HG03139 (cell line): ENCODE results near the gene ZCCHC9.
"Not testable (repeated sequence)": the region's sequence is repeated elsewhere in the genome, so short reads cannot be mapped to it uniquely, and the experiment has no call there.

Experiments
- ATAC-seq: cut with Tn5 transposase; IDR thresholded peaks from one replicate; pipeline ENCODE4 v1.9.1; 2021; ENCODE audit not compliant: unreplicated experiment

The ZCCHC9 gene

DNA sequence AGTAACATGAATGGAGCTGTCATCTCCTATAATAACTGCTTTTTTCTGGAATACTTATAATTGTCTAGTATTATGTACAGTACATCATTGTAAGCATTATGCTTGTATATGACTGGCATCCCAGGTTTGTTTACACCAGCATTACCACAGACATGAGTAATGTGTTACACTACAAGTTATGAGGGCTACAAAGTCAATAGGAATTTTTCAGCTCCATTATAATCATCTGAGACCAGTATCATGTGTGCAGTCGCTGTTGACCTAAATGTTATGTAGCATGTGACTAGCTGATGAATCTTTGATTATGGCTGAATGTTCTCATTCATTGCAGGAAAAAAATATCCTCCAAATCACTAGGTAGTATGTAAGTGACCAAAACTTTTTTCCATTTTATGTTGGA lies 2.2 kb downstream of the ZCCHC9 start:
- no peak for ATAC-seq

DNA sequence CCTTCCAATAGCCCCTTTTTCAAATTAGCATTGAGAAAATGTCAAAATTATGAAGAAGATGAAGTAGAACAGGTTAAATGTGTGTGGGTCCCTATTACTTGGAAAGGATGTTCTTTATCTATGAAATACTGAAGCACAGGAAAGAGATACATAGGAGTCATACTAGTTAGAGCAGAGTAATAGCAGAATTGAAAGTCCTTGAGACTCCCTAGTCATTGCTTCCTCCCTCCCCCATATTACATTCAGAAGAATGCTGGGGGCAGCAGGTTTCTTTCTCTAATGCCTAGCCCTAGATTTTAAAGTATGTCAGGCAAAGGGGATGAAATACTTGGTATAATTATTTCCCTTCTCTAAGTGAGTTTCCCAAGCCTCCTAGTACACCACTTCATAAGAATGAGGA lies 4.4 kb downstream of the ZCCHC9 start:
- no peak for ATAC-seq

DNA sequence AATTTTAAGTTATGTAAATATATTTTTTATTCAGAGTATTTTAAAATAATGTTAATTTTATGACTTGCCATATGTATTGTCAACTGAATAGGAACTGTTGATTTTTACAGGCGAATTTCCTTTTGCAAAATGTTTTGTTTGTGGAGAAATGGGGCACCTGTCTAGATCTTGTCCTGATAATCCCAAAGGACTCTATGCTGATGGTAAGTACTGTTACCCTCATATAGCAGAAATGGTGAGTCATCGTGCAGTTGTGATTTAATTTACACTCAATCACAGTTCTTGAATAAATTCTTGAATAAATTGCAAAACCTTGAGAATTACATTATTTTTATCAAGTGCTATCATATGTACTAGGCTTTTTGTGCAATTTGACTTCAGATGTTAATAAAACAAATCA lies 7.4 kb downstream of the ZCCHC9 start:
- no peak for ATAC-seq

DNA sequence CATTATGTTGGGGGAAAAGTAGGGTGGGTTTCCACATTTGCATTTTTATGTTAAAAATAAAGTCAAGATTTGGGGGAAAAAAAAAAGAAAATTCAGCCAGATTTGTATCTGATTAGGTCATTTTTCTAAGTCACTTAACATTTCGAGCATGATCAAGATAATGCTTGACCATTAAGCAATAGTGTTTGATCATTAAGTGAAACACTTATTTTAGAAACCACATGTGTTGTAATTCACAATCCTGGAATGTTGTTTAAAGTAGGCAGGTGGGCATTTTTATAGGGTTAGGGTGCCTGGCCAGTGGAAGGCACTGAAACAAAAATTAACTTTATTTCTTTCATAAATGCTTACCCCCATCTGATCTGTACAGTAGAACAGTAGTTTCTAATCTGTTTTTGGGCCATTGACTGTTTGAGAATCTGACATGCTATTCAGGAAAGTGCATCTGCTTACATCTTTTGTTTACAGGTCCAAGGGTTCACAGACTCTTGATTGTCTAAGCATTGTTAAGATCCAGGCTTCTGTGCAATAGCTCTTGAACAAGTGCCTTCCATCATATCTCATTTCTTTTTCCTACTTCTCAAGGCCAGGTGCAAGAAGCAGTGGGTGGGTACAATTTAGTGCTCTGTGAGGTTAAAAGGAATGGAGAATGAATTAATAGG lies 9.1 kb downstream of the ZCCHC9 start:
- ATAC-seq, result no peak

- ATAC-seq, result no peak
Measured at GRCh38 chr5:81313278-81313677, 11.9 kb downstream of the ZCCHC9 start.

- ATAC-seq, result no peak
Measured at GRCh38 chr5:81313686-81314085, 12.3 kb downstream of the ZCCHC9 start.

GRCh38 chr5:81314581-81314980 lies 13.2 kb downstream of the ZCCHC9 start:
- ATAC-seq, result no peak

DNA sequence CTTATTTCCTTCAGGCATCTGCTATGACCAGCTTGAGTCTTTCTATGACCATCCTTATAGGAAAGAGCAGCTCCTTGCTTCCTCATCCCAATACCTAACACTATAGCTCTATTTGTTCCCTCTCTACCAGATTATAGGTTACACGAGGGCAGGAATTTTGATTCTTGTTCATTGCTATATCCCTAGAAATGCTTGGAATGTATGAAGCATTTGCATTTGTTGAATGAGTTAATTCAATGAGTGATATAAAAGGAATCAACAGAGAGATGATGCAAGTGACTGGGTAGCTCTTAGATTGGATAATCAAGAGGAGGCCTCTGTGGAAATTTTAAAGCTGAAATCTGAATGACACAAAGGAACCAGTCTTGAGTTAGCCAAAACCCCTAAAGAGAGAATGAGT lies 13.9 kb downstream of the ZCCHC9 start:
- no peak for ATAC-seq

- no peak for ATAC-seq
Measured at GRCh38 chr5:81315830-81316229, 14.4 kb downstream of the ZCCHC9 start.

DNA sequence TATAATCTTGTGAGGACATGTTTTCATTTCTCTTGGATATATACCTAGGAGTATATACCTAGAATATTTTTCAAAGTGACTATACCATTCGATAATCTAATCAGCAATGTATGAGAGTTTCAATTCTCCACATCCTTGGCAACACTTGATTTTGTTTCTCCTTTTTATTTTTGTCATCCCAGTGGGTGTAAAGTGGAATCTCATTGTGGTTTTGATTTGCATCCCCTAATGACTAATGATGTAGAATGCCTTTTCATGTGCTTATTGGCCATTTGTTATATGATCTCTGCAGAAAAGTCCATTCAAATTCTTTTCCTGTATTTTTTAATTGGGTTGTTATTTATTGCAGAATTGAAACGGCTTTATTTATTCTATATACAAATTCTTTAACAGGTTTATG lies 15.2 kb downstream of the ZCCHC9 start:
- no peak for ATAC-seq

DNA sequence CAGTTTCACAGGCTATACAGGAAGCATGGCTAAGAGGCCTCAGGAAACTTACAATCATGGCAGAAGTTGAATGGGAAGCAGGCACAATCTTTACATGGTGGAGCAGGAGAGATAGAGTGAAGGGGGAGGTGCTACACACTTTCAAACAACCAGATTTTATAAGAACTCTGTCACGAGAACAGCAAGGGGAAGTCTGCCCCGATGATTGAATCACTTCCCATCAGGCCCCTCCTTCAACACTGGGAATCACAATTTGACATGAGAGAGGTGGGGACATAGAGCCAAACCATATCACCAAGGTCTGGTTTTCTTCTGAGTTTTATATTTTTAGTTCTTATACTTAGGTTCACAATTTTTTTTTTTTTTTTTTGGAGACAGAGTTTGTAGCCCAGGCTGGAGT lies 16.1 kb downstream of the ZCCHC9 start:
- no peak for ATAC-seq

- ATAC-seq, result no peak
Measured at GRCh38 chr5:81326554-81326953, 25.2 kb downstream of the ZCCHC9 start.

DNA sequence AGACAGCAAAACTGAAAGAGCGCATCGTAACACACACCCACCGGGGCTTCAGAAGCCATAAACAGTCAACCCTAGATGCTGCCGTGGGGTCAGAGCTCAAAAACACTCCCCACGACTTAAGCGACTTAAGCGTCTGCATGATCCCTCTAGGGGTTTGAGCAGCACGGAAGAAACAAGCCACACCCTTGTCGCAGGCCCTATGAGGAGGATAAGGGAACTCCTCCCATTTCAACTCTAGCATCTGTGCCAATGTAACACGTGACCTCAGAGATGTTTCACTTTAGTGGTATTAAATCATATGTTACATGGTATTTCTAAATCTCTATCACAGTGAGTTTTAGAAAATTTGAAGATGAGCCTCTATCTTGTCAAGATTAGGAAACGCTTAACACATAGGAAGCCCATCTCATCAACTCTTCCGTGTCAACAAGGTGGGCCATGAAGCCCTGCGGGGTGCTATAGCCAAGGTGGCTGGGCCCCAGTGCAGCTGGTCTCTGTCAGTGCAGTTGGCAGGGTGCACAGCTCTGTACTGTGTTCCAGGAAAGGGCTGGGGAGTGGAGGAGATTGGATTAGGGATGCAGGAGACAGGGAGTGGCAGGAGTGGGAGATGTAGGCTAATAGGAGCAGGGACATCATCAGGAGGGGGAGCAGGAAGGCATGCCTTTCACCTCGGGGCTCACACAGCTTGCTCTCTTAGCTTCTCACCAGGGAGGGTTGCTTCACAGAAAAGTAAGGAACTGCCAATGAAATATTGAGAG lies 33.1 kb downstream of the ZCCHC9 start:
- ATAC-seq, result no peak

DNA sequence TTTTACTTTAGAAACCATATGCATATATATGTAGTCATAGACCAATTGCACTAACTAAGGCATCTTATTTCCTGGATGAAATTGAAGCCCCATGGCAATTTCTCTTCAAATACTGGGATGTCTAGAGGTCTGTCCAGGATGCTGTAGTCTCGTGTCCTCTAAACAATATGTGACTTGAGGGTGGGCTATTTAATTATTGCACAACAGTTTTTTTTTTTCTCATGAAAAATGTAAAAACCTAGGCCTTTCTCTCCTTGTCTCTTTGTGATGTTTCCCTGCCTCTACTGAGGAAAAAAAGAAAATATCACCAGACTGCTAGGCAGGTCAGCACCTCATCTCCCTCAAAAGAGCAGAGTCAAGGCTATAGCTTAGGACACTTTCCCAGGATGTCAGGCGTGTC lies 34.6 kb downstream of the ZCCHC9 start:
- ATAC-seq, result no peak

GRCh38 chr5:81336556-81336955 lies 35.2 kb downstream of the ZCCHC9 start:
- ATAC-seq, result no peak

DNA sequence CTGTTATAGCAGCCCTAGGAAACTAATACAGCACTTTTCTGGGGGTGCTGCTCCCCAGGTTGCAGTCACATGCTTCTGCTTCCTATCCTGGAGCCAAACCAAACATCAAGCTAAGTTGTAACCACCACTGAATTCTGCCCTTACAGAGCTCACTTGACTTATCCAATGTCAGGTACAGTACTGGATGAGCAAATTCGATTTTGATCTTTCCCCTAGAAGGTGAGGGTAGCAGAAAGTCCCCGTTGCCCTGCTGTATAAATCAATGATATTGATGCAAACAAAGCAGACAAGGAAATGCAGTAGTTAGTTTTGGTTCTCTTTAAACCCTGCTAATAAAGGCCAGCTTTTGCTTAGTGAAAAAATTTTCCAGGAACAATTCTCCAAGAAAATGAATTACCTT lies 36.4 kb downstream of the ZCCHC9 start:
- no peak for ATAC-seq

DNA sequence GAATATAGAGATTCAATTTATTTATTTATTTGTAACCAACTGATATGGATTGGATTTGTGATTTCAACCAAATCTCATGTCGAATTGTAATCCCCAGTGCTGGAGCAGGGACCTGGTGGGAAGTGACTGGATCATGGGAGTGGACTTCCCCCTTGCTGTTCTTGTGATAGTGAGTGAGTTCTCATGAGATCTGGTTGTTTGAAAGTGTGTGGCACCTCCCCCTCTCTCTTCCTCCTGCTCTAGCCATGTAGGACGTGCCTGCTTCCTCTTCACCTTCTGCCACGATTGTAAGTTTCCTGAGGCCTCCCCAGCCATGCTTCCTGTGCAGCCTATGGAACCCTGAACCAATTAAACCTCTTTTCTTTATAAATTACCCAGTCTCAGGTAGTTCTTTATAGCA lies 36.8 kb downstream of the ZCCHC9 start:
- ATAC-seq, result not testable (repeated sequence)

DNA sequence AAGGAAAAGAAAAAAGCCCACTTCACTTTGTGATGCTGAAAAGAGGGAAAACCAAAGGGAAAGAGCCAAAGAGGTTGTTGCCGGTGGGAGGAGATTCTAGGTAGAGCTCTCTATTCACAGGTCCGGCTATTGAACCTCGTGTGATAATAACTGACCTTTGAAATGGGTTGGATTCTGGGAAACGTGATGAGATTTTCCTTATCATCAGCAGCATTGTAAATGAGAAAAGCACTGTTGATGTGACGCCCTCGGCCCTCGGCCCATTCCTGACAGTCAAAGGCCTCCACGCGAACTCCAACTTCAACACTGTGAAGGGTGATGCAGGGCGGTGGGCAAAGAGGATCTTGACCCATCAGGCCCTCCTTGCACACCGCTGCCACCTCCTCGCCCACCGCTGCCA lies 43.3 kb downstream of the ZCCHC9 start:
- ATAC-seq, result no peak

- no peak for ATAC-seq
Measured at GRCh38 chr5:81345411-81346003, 44.1 kb downstream of the ZCCHC9 start.

DNA sequence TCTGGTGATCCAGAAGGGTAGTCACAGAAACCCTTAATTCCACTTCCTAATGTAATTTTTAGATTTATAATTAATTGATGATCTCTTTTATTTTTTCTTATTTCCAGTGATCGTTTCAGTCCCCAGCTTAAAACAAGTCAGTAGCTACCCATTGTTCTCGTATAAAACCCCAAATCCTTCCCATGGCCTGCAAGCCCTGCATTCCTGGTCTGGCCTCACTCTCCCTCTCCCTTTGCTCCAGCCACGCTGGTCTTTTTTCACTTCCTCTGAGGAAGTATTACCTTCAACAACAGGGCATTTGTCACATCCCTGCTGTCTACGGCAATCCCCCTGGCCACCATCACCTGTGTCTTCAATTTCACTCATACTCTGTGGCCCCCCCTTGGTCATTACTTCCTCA lies 47.8 kb downstream of the ZCCHC9 start:
- no peak for ATAC-seq

- no peak for ATAC-seq
Measured at GRCh38 chr5:81350507-81350906, 49.1 kb downstream of the ZCCHC9 start.

GRCh38 chr5:81353189-81353588 lies 51.8 kb downstream of the ZCCHC9 start:
- no peak for ATAC-seq
